Gastroesophageal sphincter (tissue), 4 donors: ENCODE results near the gene CALHM5. TPM values are rescaled to one million over a fixed set of nuclear protein-coding genes. Genes with fewer than 3 reads are reported as not detected.

Source experiments
- ATAC-seq: fragments of 150-250 bp; one replicate; pipeline ENCODE4 v1.9.1; 2016; ENCODE audit warnings: mild to moderate bottlenecking, moderate library complexity
- H3K27ac ChIP-seq, 4 donors: fragments of 200-600 bp; sonication (generic) in 3 of 4; 1 replicate in 3 of 4; 2 replicates in 1 of 4; pipeline ENCODE4 v1.5.1; 2016 to 2019
- H3K27me3 ChIP-seq: fragments of 200-600 bp; sonication (generic); one replicate; pipeline ENCODE4 v1.5.1; 2019
- H3K36me3 ChIP-seq, 2 donors: fragments of 200-600 bp; sonication (generic); one replicate each; pipeline ENCODE4 v1.5.1; 2019; ENCODE audit warnings: control low read depth in 1 of 2
- H3K4me1 ChIP-seq, 3 donors: fragments of 200-600 bp; sonication (generic); 1 replicate in 2 of 3; 2 replicates in 1 of 3; pipeline ENCODE4 v1.5.1; 2016 to 2019; ENCODE audit warnings: control low read depth in 2 of 3
- H3K4me3 ChIP-seq, 2 donors: fragments of 200-600 bp; sonication (generic); one replicate each; pipeline ENCODE4 v1.5.1; 2019; ENCODE audit warnings: mild to moderate bottlenecking in 1 of 2, moderate library complexity in 1 of 2
- H3K9me3 ChIP-seq, 3 donors: fragments of 200-600 bp; sonication (generic); one replicate each; pipeline ENCODE4 v1.5.1; 2017 to 2019; ENCODE audit warnings: control low read depth in 2 of 3
- EP300 ChIP-seq: sonication (generic); formaldehyde crosslinking; IDR thresholded peaks from one replicate; pipeline ENCODE4 v1.6.1; 2017; ENCODE audit warnings: antibody characterized with exemption, mild to moderate bottlenecking
- POLR2A ChIP-seq, 2 donors: fragments of 450-650 bp; IDR thresholded peaks; one replicate each; pipeline ENCODE4 v1.6.1; 2017; ENCODE audit warnings: antibody characterized with exemption in 2 of 2, mild to moderate bottlenecking in 2 of 2, moderate library complexity in 1 of 2
- POLR2AphosphoS5 ChIP-seq: sonication (generic); formaldehyde crosslinking; IDR thresholded peaks from one replicate; pipeline ENCODE4 v1.6.1; 2017; ENCODE audit warnings: antibody characterized with exemption
- WGBS, 2 donors: methylation state at CpG; one replicate each; pipeline ENCODE4 v1.1.5; 2018; ENCODE audit warnings: low coverage in 1 of 2; 5-methylcytosine and 5-hydroxymethylcytosine counted together
- total RNA-seq, 4 donors: library from RNA; depleted of rRNA; stranded (reverse); fragments of >200 nt; gene quantifications; one replicate each; pipeline ENCODE4 v1.1.0, GENCODE V29; 2016
- TF ChIP-seq, protein P1 (sequence below), 4 experiments: fragments of 200-600 bp in 2 of 4; fragments of 450-650 bp in 2 of 4; sonication (generic) in 1 of 4; IDR thresholded peaks; one replicate each; pipeline ENCODE4 v1.5.1; 2017 to 2019; ENCODE audit warnings: antibody characterized with exemption in 4 of 4, mild to moderate bottlenecking in 2 of 4, moderate library complexity in 2 of 4

The CALHM5 gene
- total RNA-seq, 4 donors from 2014 or later = 0.81 to 6.0 (median 3.0) TPM

DNA sequence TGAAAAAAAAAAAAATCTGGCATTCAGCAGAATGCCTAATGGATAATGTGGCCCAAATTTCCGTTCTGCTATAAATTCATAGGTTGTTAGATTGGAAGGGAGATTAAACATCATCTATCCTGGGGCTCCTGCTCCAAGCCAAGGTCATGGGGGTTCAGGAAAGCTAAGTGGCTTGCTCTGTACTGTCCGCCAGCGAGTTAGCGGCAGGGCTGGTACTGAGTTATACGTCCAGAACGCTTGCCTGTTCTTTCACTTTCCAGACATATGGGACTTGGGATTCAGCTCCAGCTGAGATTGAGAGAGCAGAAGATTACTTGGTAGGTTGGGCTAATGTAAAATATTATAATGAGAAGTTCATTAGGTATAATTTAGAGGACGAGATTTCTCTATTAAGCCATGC lies 60.7 kb downstream of the CALHM5 start:
- WGBS, 2 donors = 0 to 1% methylated on average over 7 of the region's 7 CpGs
- Histone ChIP-seq H3K36me3 (peaks cover 0 to 23% of the 10 kb centered on the region in 2 donors), H3K27ac (peak overlapping the region; percentile 64 to 95 (median 94)), H3K4me1 (peaks cover 10 to 40% (median 11%) of the 10 kb centered on the region in 3 donors), H3K4me3 (peak overlapping the region; percentile 51 to 79), H3K27me3 (no peaks in the 10 kb centered on the region), H3K9me3 (no peaks in the 10 kb centered on the region)
- TF ChIP-seq POLR2AphosphoS5 (no peak), EP300 (no peak), POLR2A (IDR thresholded peaks at IDR 0.05) (no peak)
- TF ChIP-seq, protein P1, sequence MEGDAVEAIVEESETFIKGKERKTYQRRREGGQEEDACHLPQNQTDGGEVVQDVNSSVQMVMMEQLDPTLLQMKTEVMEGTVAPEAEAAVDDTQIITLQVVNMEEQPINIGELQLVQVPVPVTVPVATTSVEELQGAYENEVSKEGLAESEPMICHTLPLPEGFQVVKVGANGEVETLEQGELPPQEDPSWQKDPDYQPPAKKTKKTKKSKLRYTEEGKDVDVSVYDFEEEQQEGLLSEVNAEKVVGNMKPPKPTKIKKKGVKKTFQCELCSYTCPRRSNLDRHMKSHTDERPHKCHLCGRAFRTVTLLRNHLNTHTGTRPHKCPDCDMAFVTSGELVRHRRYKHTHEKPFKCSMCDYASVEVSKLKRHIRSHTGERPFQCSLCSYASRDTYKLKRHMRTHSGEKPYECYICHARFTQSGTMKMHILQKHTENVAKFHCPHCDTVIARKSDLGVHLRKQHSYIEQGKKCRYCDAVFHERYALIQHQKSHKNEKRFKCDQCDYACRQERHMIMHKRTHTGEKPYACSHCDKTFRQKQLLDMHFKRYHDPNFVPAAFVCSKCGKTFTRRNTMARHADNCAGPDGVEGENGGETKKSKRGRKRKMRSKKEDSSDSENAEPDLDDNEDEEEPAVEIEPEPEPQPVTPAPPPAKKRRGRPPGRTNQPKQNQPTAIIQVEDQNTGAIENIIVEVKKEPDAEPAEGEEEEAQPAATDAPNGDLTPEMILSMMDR (IDR thresholded peaks at IDR 0.05) = no peak
- no peak for ATAC-seq

Other genes starting within 250 kb of the CALHM5 start
- 100 to 1,000 TPM in 3 of 4 donors, 10 to 100 TPM in 1; 99.3 to 105 (median 100) TPM for gene TSPYL1, start 231.7 kb upstream of the CALHM5 start, total RNA-seq
- 10 to 100 TPM; 26.3 to 45.4 (median 36.3) TPM for gene DSE, start 140.7 kb upstream of the CALHM5 start, total RNA-seq
- 1 to 10 TPM in 2 of 4 donors, under 1 TPM in 1, not detected in 1; 0.50 to 6.9 (median 4.2) TPM for gene CALHM6, start 50.3 kb upstream of the CALHM5 start, total RNA-seq
- gene TRAPPC3L, start 34.0 kb downstream of the CALHM5 start, total RNA-seq = not detected
- not detected for gene CALHM4, start 42.1 kb downstream of the CALHM5 start, total RNA-seq
- 10 to 100 TPM; 56.1 to 77.3 (median 60.3) TPM for gene RWDD1, start 59.9 kb downstream of the CALHM5 start, total RNA-seq
- gene RSPH4A, start 104.8 kb downstream of the CALHM5 start, total RNA-seq = under 1 TPM in 2 of 4 donors, not detected in 2; 0.19 to 0.40 TPM
- gene ZUP1, start 157.1 kb downstream of the CALHM5 start, total RNA-seq = 10 to 100 TPM in 2 of 4 donors, 1 to 10 TPM in 2; 6.1 to 17.0 (median 9.2) TPM
- gene KPNA5, start 169.6 kb downstream of the CALHM5 start, total RNA-seq = 10 to 100 TPM in 3 of 4 donors, 1 to 10 TPM in 1; 9.8 to 16.8 (median 13.4) TPM